DMS 273 treated with DMSO at 0.1 percent for 48 hours (cell line): Measurements from ENCODE around the gene NUDT17.
"Not testable (repeated sequence)": the region's sequence is repeated elsewhere in the genome, so short reads cannot be mapped to it uniquely, and the experiment has no call there.

Source experiments
- DNase-seq: peaks from one replicate; lab custom pipeline; 2025; lab: John Stamatoyannopoulos, UW

Gene NUDT17, protein sequence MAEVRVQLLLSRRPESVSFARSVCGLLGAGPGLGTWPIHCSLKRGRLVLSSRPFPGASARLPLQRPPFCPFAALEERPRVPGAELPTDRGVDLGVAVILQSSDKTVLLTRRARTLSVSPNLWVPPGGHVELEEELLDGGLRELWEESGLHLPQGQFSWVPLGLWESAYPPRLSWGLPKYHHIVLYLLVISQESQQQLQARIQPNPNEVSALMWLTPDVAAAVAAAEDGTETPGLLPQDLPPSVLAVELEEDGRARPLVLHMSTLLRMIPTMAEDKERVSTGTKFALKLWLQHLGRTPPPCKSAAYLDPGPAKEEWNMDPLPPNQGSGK

DNA sequence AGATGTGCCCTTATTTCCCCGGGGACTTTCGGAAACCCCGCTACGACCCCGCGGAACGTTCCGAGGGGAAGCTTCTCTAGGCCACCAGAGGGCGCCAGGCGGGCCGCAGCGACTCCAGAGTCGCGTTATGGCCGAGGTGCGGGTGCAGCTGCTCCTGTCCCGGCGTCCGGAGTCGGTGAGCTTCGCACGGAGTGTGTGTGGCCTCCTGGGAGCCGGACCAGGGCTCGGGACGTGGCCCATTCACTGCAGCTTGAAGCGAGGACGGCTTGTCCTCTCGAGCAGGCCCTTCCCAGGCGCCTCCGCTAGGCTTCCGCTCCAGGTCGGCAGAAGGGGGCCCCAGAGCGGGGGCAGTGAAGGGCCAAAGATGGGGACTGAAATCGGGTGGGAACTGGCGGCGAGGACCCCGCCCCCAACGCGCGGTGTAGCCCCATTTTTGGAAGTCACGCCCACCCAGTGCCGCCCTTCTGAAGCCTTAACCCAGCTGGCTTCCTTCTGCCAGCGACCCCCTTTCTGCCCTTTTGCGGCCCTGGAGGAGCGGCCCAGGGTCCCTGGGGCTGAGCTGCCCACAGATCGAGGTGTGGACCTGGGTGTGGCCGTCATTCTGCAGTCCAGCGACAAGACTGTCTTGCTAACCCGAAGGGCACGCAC is at the start of gene NUDT17:
NUDT17 (plus strand) TSS at position 117 of the 648 bp plus-strand sequence; CDS start at position 128, 11 bp downstream.
- peak; percentile 43 for DNase-seq

DNA sequence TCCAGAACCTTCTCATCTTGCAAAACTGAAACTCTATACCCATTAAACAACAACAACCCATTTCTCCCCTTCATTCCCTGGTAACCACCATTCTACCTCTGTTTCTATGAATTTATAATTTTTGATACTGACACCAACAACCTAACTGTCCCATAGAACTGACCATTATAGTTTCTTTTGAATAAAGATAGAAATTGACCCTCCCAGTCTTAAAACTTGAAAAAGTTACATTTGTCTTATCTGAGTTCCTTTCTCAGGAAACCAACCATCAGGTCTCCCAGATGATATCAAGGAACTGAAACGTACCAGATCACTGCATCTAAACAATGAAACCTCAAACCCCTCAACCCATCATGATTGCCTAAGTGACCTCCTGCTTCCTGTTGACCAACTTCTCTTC is 48.7 kb upstream of the NUDT17 start:
- DNase-seq: no peak

DNA sequence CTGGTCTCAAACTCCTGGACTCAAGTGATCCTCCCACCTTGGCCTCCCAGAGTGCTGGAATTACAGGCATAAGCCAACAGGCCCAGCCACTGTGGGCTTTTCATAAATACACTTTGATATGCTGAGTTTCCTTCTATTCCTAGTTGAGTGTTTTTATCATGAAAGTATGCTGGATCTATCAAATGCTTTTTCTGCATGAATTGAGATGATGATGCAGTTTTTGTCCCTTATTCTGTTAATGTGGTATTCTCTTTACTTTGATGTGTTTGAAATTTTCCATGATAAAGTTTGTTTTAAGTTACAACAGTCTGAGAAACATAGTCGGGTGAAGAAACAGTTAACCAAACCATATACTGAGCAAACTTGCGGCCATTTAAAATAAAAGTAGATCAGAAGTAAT is 45.6 kb upstream of the NUDT17 start:
- DNase-seq: no peak

DNA sequence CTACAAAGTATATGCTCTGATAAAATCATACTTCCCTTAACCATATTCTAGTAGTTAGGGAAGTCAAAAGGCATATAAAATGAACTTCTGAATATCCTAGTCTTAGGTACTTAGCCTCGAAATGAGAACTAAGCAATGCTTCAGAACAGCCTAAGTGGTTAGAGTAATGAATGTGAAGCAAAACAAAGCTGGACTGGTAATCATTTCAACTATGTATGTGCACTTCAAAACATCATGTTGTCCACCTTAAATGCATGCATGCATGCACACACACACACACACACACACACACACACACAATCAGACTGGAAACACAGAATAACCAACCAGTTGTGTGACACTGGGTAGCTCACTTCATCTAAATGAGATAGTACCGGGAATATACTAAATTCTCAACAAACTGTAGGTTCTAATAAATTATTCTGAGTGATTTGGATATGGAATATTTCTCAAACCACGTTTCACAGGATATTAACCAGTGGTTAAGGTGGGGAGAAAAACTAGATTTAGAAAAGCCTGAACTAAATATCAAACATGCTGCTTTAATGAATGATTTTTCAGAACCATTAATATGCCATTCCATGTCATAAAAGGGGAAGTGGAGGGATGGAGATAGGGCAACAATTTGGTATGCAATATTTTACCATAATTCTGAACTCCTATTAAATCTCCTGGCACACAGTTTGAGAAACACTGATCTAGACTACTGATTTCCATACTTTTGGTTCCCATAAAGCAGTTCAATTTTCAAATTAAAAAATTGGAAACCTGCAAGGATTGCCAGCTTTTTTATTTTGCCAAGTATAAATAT is 41.0 kb upstream of the NUDT17 start:
- no peak for DNase-seq

DNA sequence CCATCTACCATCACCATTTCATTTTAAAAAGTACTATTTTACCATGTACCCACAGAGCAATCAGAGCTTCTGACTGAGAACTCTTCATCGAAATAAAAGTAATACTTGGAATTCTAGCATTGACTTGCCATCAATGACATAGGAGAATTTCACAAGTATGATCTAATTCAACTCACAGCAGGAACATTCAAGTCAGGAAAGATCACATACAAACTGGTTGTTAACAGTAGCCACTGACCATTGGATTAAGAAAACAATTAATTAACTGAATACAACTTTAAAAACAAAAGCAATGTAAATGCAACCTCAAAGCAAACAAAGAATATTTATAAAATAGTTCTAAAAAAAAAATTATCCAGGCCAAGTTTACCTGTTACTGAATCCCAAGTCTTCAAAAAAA is 40.4 kb upstream of the NUDT17 start:
- no peak for DNase-seq

DNA sequence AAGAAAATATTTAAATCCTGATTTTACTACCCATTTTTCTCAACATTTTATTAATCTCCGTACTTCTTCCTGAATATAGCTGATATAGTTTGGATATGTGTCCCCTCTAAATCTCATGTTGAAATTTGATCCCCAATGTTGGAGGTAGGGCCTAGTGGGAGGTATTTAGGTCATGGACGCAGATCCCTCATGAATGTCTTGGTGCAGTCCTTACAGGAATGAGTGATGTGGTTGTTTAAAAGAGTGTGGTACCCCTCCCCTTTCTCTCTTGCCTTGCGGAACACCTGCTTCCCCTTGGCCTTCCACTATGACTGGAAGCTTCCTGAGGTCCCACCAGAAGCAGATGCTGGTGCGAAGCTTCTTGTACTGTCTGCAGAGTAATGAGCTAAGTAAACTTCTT is 39.0 kb upstream of the NUDT17 start:
- DNase-seq: no peak

DNA sequence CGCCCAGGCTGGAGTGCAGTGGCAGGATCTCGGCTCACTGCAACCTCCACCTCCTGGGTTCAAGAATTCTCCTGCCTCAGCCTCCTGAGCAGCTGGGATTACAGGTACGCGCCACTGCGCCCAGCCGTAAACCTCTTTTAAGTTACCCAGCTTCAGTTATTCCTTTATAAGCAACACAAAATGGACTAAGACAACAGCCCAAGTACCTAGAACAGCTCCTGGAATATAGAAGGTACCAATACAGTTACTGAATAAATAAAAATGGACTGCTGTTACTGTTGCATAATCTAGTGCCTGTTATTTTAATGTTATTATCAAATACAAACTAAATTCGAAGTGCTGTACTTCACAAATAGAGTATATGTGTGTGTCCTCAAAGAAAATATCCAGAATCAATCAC is 38.6 kb upstream of the NUDT17 start:
- no peak for DNase-seq

DNA sequence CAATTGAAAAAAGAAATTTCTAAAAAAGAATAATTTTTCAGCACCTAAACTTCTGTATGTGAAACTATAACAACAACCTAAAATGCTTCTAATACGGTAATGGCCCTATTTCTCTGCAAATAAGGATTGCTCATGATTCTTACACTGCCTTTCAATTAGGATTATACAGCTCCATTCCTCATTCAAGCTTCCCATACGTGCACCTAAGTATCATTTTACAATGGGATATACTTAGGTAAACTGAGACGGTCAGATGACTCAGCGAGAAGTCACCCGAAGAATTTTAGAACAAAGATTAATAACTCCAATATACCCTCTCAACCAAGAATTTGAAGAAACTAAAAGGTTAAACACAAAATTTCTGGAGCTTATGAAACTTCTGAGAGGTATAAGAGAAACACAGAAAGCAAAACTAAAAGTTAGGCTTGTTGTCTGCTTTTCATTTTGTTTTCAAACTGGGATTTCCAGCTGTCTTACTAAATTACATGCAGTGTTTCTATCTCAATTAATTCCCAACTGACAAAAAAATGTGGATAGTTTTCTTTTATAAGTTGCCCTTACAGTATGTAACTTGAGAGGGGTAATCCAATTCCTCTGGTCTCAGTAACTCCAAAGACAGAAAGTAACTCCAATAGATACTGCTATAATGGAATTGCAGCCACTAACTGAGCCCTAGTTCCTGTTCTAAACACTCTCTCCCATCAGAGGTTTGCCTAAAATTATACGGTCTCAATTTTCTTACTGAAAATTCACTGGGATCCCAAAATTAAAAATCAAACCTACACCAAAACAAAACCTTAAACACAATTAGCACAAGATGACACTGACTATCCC is 32.2 kb upstream of the NUDT17 start:
- DNase-seq: not testable (repeated sequence)

DNA sequence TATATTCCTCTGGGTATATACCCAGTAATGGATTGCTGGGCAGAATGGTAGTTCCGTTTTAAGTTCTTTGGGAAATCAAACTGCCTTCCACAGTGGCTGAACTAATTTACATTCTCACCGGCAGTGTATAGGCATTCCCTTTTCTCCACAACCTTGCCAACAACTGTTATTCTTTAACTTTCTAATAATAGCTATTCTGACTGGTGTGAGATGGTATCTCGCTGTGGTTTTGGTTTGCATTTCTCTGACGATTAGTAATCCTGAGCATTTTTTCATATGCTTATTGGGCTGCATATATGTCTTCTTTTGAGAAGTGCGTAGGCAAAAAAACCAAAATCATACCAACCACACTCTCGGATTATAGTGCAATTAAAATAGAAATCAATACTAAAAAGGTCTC is 27.3 kb upstream of the NUDT17 start:
- not testable (repeated sequence) for DNase-seq

DNA sequence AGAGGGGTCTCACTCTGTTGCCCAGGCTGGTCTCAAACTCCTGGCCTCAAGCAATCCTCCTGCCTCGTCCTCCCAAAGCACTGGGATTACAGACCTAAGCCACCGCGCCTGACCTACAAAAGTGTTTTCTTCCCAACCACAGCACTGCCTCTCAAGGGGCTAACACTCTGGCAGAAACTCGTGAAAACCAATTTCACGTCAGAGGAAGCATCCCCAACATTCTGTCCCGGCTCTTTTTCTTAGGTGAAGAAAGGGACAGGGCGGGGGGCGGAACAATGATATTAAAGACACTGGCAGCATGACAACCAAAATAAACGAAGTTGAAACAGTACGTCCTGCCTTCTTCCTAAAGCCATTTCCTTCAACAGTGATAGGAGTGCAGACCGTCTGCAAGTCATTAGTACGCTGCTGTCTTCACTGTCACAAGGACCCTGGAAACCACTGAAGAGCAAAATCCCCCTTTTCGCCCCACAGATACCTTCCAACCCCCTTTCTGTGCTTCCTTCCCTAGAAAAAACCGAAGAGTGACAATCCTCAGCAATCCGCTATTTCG is 22.6 kb upstream of the NUDT17 start:
- not testable (repeated sequence) for DNase-seq

DNA sequence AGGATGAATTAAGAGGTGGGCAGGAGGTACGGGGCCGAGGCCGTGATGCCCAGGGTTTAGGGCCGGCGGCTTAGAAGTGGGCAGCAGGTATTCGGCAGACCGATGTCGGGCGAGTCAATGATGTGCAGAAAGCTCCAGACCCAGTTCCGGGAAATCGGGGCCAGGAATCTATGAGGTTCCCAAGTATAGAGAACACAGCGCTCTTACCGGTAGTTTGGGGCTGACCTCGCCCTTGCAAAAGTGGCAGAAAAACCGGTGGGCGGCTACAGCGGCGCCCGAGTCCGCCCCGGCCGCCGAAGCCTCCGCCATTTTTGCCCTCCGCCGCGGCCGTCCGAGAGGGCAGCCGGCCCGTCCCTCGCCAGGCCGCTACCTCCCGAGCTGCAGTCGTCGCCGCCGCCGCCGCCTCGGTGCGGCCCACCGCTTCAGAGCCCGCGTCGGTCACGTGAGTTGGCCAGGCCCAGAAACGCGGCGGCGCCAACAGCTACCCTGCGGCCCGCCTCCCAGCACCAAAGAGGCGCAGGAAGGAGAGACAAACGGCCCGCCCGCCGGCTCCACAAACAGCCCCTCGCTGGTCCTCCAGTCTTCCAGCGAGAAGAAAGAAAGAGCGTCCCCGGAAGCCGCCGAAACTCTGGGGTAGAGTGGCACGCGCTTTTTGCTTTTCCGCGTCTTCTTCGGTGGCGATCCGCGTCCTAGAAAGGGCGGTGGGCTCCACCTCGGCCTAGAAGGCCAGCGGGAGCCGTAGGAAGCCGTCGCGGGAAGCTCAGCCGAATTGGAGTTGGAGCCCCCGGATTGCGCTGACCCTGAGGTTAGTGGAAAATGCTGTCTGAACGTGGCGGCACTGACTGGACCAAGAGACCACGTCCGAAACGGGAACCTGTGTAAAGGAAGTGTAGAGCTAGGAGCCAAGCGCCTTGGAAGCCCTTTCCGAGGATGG is 21.6 kb upstream of the NUDT17 start, which contains the start of the genes POLR3C and RNF115:
POLR3C (plus strand) TSS at position 636 of the 934 bp plus-strand sequence. CDS start 1,577 bp downstream, outside the sequence.
RNF115 (minus strand) TSS at position 531 of the 934 bp plus-strand sequence; CDS start at position 309, 222 bp downstream.
- DNase-seq: peak; percentile 82

DNA sequence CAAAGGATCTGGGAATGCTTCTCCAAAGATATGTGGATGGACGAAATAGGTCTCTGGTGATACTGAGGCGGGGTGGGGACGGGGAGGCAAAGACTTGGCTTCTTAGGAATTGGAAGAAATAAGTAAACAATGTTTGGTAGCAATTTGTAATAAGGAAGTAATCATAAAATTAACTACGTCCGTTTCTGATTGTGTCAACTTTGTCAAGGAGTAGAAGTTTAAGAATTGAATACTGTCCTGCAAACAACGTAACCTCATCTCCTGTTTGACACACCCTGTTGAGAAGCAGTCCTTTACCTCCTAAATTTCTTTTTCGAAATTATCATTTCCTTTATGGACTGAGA is 21.0 kb upstream of the NUDT17 start:
- DNase-seq: no peak

DNA sequence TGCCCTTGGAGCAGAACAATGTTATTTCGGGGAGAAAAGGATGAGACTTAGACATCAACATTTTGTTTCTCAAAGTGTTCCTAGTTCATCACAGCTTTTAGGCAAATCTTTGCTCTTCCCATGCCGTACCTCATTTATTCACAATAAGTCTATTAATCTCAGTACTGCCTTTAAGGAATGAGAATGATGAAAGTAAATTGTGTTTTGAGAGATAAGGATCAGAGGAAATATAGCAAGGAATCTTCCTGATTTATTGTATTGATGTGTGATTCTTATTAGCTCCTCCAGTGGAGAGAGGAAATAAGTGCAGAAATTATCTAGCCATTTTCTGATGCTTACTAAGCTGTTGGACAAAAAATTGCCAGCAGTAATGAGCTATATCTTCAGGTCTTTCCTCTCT is 19.4 kb upstream of the NUDT17 start:
- no peak for DNase-seq

DNA sequence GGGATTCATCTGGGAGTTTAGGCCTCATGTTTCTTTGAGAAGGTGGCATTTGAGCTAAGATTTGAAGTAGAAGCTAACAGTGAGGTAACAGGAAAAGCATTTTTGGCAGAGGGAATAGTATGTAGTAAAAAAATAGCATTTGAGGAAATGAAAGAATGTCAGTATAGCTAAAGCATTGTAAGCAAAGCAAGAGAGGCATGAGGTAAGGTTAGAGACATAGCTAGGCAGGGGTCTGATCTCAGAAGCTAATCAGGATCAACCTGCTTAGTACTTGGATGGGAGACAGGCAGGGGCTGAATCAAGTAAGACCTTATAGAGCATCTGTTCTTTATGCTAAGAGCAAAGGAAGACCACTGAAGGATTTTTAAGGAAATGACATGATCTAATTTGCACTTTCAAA is 17.5 kb upstream of the NUDT17 start:
- DNase-seq: no peak

DNA sequence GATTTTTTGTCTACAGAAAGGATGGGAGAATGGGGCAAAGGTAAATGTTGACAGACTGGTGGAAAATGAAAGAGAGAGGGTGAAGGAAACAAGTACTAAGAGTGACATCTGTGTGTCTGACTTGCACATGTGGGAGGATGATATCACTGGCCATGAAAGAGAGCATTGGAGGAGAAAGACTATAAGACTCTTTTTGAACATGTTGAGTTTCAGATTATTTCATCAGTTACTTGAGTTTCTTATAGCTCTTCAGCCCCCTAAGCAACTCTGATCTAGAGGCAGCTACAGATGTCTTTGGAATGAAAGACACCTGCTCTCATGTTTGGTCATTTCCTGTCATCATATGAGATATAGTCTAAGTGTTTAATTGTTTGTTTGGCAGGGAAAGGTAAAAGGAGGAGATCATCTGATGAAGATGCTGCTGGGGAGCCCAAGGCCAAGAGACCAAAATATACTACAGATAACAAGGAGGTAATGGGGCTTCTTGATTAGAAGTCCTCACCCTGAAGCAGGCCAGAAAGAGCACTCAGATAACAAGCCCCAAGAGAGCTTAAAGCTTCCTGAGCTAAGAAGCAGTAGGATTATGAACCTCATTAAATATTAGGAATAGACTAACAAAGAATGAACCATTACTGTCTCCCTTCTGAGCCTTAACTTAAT is 16.9 kb upstream of the NUDT17 start:
- no peak for DNase-seq

DNA sequence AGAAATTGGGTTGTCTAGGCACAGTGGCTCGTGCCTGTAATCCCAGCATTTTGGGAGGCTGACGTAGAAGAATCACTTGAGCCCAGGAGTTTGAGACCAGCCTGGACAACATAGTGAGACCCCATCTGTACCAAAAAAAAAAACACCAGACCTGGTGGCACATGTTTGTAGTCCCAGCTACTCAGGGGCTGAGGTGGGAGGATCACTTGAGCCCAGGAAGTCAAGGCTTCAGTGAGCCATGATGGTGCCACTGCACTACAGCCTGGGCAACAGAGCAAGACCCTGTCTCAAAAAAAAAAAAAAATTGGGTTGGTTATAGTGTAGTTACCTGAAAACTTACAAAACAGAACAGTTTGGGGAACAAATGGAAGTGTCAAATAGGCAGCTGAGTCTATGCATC is 14.6 kb upstream of the NUDT17 start:
- DNase-seq: not testable (repeated sequence)

DNA sequence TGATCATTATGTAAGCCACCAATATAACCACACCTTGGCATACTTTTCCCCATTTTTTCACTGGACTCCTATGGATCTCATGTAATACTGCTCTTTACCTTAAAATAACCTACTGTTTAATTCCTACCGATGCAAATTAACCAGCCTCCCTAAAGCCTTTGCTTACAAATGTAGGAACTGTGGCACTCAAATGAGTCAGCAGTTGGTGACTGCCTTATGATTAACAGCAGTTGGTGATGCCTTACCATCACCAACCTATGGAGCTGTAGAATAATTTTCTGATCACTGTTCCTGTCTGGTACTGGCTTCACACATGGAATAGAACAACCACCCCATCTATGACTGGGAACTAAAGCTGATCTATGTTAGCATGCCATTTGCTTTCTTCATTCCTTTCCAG is 7.8 kb upstream of the NUDT17 start:
- no peak for DNase-seq

DNA sequence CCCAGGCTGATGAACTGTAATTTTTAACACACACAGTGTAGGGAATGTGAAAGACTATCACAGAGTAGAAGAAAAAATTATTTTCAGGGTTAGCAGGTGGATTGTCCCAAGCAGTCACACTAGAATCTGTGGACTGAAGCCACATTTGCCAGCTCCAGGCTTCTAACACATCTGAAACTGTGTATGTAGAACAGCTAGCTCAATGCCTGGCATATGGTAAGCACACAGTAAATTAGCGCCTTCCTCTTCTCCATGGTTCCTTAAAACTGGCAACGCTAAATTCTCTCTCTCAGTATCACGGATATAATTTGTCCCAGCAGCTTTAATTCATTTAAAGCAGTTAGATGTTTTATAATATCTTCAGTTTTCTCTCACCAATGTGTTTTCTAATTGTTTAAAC is 2.4 kb upstream of the NUDT17 start:
- DNase-seq: no peak

DNA sequence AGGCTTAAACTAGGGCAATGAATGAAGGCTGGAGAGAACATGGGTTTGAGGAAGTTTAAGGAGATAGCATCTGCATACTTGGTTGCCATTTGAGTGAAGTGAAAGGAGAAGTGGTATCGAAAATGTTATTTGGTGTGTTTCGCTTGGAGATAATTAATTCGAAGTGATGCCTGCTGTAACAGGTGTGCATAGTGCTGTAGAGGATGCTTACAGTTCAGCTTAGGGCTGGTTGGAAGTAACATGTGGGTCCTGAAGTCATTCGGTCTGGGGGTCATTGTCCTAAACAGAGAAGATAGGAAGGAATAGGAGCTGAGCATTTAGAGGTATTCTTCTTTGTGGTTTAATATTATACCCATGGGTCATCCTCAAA is 301 bp upstream of the NUDT17 start:
- peak; percentile 43 for DNase-seq

DNA sequence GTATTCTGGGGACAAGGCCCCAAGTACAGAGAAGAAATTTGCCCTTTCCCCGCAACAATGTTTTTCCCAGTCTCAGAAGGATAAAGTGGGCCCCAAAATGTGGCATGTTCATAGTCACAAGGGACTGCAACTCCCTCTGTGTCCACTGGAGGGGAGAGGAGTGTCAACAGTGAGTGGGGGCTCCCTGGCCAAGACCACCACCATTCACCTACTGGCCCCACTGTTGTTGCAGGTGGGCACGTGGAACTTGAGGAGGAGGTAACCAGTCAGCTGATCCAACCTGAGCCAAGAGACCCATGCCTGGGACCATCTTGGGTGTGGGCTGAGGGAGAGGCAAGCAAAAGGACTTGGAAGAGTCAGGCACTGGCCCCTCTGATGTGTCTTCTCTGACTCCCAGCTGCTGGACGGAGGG is 777 bp downstream of the NUDT17 start:
- DNase-seq: no peak
